GM18507 (cell line): Measurements from ENCODE around the gene TMEM253.

Experiments used
- DNase-seq: peaks from one replicate; pipeline ENCODE4 v3.0.0; 2011; ENCODE audit warnings: low read depth; ENCODE audit not compliant: insufficient read length; ENCODE audit errors: extremely low spot score
- FAIRE-seq: peaks from 2 replicates; lab custom pipeline; 2011; peaks lifted over from hg19 to GRCh38; lab: Jason Lieb, UNC

The TMEM253 gene

GRCh38 chr14:21087294-21088091 is 13.4 kb upstream of the TMEM253 start:
- DNase-seq (no peak), FAIRE-seq (peak; percentile 75)

GRCh38 chr14:21088687-21089086 is 12.2 kb upstream of the TMEM253 start:
- DNase-seq (no peak), FAIRE-seq (no peak)

- DNase-seq (no peak), FAIRE-seq (no peak)
These were observed 11.6 kb upstream of the TMEM253 start for GRCh38 chr14:21089271-21089670.

GRCh38 chr14:21089877-21090193 is 11.0 kb upstream of the TMEM253 start:
- FAIRE-seq = no peak

GRCh38 chr14:21090194-21090939 is 10.5 kb upstream of the TMEM253 start:
- DNase-seq (no peak), FAIRE-seq (no peak)

More at GRCh38 chr14:21089877-21090193, 11.0 kb upstream of the TMEM253 start:
- no peak for DNase-seq

GRCh38 chr14:21090940-21091663 is 9.8 kb upstream of the TMEM253 start:
- no peak for DNase-seq

GRCh38 chr14:21091821-21092272 is 9.0 kb upstream of the TMEM253 start:
- FAIRE-seq (no peak), DNase-seq (no peak)

More at GRCh38 chr14:21090940-21091663, 9.8 kb upstream of the TMEM253 start:
- FAIRE-seq = no peak

- FAIRE-seq = peak; percentile 87
- peak; percentile 86 for DNase-seq
These were observed 8.4 kb upstream of the TMEM253 start for GRCh38 chr14:21092273-21093011.

GRCh38 chr14:21093018-21093417 is 7.8 kb upstream of the TMEM253 start:
- DNase-seq (no peak), FAIRE-seq (no peak)

- FAIRE-seq = no peak
- no peak for DNase-seq
These were observed 6.8 kb upstream of the TMEM253 start for GRCh38 chr14:21093769-21094681.

- DNase-seq (no peak), FAIRE-seq (no peak)
These were observed 5.2 kb upstream of the TMEM253 start for GRCh38 chr14:21095430-21096205.

GRCh38 chr14:21096438-21096837 is 4.4 kb upstream of the TMEM253 start:
- DNase-seq (no peak), FAIRE-seq (no peak)

- FAIRE-seq = no peak
- DNase-seq = no peak
These were observed 3.8 kb upstream of the TMEM253 start for GRCh38 chr14:21096978-21097635.

- no peak for FAIRE-seq
- DNase-seq = no peak
These were observed 3.2 kb upstream of the TMEM253 start for GRCh38 chr14:21097636-21098075.

GRCh38 chr14:21098076-21098891 is 2.6 kb upstream of the TMEM253 start, which contains the start of gene ZNF219:
Gene ZNF219, minus strand, starts transcription at chr14:21098655. Its CDS starts 5,064 bp downstream, at chr14:21093591.
- DNase-seq (no peak), FAIRE-seq (no peak)

GRCh38 chr14:21098892-21099595 is 1.8 kb upstream of the TMEM253 start:
- FAIRE-seq (no peak), DNase-seq (no peak)
